GM18511 (cell line): ENCODE data around the gene PAPPA.

Experiments used
- ATAC-seq: cut with Tn5 transposase; IDR thresholded peaks from one replicate; pipeline ENCODE4 v1.9.1; 2021; ENCODE audit warnings: mild to moderate bottlenecking, moderate library complexity; ENCODE audit not compliant: unreplicated experiment

The PAPPA gene

DNA sequence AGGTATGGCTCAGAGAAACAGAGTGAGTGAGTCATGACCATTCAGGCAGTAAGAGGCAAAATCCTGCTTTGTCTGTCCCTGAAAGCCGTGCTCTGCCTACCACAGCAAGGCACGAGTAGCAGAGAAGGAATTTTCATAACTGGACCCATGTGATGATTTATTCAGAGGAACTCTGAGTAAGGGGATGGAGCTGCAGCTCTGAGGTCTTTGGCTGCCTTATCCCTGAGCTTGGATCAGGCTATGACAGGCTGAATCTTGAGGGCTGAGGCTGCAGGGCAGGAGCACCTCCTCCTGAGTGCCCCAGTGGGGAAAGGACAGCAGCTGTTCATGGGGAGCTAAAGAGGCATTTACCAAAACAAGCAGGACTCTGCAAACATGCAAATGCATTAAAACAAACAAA lies 183.4 kb downstream of the PAPPA start:
- ATAC-seq: no peak

DNA sequence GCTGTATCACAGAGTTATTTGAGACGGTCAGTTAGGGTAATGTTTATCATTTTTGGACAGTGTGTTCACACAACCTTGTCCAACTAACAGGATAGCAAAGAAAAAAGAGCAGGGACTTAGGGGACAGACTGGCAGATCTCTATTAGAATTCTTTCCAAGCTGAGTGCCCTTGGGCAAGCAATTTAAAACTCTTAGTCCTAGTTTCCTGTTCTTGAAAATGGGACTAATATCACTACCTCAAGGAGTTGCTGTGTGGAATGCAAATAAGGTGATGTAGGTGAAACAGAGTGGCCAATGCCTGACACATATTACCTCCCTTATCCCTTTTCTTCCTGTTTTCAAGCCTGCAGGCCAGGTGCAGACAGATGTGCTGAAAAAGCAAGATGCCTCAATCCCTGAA lies 186.7 kb downstream of the PAPPA start:
- ATAC-seq: no peak

DNA sequence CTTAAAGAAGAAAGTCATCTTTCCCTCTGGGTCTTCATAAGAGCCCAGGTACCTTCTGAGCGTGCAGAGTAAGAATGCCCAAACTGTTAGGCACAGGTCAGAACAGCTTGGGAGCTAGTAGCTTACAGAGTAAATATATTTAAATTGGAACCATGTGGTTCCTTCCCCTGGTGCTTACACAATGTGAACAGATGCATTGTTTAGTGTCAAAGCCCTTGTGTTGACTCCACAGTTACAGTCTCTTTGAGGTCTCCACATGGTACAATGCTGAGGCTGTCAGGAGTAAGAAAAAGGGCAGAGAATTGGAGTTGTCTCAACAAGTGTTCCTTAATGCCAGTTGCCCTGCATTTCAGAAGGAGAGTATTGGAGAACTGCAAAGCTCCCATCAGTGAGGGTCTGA lies 188.5 kb downstream of the PAPPA start:
- no peak for ATAC-seq

DNA sequence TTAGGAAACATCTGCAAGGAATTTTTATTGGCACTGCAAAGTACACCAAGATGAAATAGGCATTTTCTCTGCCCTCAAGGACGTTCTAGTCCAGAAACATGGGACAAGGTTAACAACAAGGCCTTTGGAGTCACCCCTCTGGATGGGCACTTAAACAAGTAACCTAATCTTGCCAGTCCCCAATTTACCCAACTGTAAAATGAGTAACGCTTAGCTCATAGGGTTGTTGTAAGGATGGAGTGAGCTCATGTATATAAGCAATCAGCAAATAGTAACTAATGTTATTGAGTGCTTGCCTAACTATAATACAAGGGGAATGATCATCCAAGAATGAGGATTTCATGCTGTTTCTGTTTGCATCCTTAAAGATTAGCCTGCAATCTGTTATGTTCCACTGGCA lies 189.3 kb downstream of the PAPPA start:
- no peak for ATAC-seq

DNA sequence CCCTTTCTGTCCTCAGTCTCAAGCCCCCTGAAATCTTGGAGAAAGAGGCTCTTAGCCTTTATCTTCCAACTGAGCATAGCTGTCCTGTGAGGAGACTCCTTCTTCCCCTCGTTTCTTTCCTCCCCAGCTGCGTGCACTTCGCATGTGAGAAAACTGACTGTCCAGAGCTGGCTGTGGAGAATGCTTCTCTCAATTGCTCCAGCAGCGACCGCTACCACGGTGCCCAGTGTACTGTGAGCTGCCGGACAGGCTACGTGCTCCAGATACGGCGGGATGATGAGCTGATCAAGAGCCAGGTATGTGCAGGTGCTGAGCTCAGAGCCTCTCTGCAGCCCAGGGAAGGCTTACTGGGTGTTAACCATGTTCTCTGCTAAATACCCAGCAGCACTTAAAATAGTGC lies 190.8 kb downstream of the PAPPA start:
- ATAC-seq: no peak

DNA sequence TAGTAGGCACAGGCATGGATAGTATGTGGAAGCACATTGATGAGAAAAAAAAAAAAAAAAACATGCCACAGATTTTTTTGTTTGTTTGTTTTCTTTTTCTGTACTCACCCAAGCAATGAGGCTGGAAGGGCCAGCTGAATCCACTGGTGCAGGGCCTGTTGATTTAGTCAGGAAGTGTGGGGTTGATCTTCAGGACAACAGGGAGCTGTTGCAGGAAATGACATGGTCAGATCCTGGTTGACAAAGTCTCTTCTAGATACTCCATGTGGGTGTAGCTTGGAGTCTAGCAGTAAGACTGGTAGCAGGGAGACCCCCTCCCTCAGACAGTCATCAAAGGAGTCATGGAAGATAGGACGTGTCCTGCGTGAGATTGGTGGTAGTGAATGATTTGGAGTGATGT lies 191.8 kb downstream of the PAPPA start:
- ATAC-seq: no peak

DNA sequence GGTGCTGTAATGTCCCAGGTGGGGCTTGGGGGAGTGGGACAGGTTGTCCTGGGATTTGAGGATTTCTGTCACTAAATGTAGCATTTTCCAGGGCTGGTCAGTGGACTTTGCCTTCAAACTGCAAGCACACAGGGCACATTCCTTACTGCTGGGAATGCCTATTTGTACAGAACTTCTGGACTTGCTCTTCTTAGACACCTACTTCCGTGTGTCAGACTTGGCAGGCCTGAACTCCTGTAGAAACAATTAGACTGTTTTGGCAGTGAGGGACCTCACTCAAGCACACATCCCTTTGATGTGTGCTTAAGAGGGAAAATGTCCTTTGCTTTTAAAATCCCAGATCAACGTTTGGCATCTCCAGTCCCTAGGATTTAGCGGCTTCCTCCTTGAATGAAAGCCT lies 192.2 kb downstream of the PAPPA start:
- no peak for ATAC-seq

DNA sequence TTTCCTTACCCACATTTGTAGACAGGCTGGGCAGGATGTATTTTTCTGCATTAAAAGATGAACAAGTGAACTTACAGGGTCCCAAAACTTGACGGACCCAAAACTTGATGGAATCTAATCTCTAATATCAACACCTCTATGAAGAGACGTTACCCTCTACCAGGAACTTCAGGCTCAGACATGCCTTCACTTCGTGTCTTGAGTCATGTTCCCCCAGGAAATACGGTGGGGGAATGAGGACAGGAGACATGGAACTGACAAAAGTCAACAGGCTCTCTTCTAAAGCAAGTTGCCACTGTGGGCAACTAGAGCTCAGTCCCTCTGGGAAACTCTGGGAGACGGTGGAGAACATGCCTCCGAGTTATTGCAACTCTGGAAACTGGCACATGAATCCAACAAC lies 196.1 kb downstream of the PAPPA start:
- ATAC-seq: no peak

DNA sequence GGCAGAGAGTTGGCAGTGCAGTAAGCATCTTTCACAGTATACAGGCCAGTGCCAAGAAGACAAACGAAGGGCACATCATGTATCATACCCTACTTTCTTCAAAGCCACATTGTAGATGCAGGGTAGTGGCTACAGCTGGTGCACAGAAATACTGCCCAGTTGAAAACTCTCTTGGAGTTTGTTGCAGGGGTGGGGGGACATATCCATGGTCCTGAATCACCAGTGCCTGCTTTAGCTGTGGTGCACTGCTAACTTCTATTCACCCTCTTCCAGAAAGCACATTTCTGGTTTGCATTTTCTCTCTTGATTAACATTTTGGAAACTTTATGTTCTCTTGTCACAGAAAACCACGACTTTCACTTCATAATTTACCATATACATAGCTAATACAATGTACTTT lies 196.6 kb downstream of the PAPPA start:
- no peak for ATAC-seq

DNA sequence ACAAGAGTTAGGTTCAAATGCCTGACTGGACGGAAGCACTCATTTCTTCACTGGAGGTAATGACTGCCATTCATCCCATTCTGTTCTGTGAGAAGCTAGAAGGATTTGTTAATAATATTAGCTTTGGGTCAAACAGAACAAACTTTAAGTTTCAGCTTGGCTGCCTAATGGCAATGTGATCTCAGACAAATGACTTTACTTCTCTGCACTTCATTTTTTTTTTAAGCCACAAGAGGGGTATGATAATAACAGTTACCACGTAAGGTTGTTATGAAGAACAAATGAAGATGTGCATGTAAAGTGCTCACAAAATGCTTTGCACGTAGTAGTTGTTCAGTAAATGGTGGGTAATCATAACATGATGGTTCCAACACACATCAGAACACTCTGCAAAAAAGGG lies 199.4 kb downstream of the PAPPA start:
- ATAC-seq: no peak

DNA sequence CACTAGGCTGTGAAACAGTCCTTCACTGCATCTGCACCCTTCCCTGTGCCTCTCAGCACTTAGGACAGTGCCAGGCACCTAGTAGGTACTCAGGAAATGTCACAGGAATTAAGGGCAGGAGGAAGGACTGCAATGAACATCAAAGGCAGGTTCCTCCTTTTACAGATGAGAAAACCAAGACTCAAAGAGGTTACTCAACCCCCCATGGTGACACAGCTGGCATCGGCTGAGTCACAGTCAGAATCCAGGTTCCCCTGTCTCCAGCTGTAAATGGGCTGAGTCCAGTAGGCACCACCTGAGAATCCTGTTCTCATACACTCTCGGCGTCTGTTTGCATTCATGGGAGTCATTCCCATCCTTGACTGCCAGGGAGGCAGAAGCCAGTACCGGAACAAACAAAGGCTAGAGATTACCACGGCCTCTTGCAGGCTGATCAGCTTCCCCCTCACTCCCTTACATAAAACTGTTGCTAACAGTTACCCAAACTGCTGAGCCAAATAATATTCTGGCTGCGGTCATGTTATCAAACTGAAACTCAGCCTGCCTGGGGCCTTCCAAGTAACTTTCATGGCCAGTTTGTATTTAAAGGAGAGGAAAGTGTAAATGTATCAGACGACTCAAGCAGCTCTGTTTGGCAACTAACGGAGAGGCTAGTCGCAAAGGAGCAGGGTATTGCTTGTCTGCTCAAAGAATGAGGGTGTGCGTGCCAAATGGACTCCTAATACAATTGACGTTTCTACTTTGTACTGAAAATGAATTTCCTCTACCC lies 201.7 kb downstream of the PAPPA start:
- ATAC-seq: no peak

DNA sequence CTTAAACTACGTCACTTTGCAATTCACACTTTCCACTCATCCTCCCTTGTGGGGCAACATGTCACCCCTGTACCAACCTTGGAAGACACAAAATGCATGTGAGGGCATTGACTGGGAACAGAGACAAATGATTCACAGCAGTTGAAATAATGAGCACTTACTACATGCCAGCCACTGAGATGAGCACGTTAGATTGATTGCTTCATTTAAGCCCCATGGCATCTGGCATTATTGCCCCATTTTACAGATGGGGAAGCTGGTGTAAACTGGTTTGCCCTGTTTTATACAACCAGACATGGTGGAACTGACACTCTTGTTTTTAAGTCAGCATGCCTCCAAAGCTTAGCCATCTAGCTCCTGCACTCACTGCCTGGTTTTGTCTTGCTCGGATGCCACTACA lies 204.7 kb downstream of the PAPPA start:
- no peak for ATAC-seq

DNA sequence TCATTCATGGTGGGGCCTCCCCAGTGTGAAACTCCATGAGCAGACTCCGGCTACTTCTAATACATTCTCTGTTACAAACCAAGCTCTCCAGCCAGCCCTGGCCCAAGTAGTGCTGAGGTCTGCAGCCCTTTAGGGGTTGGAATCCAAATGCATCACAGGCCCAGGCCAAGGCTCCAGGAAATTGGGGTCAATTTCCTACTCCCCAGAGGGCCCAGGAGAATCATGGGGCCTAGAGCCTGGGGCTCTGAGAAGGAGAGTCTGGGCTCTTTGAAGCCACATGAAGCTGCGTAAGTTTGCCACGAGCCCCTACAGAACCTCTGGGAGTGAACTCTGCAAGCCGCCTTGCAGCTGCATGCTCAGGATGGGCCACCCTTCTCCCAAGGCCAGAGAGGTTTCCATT lies 206.4 kb downstream of the PAPPA start:
- no peak for ATAC-seq

DNA sequence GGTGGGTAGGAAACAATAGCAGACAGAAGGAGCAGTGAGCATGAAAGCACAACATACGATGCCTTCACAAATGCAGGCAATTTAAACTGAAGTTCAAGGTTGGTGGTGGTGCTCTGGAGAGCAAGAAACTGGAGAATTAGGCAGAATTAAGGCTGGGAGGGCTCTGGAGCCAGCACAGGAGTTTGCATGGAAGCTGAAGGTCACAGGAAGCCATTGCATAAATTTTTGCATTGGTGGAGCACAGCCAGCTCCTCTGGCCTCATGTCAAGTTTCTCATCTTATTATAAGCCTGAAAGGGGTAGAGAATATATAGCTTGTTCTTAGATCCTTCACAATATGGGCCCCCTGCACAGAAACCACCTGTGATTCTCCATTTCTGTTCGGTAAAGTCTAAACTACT lies 207.4 kb downstream of the PAPPA start:
- no peak for ATAC-seq

DNA sequence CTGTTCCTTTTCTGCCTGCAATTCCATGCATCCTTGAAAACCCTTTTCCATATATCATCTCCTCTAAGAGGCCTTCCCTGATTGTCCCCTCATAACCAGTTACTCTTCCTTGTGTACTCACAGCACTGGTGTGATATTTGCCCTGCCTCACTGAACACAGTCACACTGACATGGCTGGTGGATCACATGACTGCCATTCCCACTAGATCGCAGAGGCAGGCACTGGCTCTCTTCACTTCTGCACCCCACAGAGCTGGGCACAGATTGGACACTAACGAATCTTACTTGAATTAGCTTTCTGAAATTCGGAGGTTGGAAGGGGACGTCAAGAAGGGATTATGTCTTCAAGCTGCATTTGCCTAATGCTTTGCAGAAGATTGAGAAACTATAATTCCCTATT lies 208.0 kb downstream of the PAPPA start:
- ATAC-seq: no peak

DNA sequence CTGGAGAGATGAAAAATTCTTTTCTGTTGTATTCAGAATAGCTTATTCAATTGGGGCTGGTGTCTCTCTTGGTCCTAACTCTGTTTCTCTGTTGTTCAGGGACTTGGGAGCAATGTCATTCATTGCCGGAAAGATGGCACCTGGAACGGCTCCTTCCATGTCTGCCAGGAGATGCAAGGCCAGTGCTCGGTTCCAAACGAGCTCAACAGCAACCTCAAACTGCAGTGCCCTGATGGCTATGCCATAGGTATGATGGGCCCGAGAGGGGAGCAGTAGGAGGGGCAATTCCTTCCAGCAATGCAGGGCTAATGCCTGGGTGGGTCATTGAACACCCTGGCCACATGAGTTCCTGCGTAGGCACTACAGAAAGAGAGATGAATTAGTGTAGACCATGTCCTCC lies 208.9 kb downstream of the PAPPA start:
- ATAC-seq: no peak

DNA sequence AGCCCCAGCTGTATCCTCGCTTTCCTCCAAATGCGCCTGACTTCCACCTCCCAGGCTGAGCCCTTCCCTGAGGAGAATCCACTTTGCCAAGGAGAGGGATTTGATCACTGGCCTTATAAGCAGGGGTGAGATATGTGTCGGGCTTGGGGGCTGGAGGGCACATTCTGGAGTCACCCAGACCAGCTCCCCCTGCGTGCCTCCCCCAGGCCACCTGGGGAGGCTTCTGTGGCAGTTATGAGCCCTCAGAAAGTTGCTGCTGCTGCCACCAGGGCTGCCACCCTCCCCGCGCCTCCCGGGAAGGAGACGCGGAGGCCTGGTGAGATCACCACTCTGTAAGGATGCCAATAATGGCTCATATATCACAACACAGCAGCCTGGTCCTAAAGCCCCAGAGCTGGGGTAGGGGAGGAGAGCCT lies 211.5 kb downstream of the PAPPA start:
- ATAC-seq: no peak

DNA sequence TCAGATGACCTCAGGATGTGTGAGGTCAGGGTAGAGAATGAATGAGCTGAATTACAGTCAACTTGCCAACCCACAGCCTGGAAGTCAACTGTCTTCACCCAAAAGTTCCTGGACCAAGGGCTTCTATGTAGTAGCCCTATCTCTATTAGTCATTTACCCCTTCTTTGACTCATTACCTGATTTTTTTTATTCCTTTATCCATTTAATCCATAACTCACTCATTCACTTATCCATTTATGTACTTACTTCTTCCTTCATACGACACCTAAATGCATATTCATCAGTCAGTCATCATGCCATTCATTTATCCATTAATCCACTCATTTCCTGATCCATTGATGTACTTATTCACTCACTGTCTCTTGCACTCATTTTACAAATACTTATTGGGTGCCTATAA lies 212.7 kb downstream of the PAPPA start:
- ATAC-seq: no peak

DNA sequence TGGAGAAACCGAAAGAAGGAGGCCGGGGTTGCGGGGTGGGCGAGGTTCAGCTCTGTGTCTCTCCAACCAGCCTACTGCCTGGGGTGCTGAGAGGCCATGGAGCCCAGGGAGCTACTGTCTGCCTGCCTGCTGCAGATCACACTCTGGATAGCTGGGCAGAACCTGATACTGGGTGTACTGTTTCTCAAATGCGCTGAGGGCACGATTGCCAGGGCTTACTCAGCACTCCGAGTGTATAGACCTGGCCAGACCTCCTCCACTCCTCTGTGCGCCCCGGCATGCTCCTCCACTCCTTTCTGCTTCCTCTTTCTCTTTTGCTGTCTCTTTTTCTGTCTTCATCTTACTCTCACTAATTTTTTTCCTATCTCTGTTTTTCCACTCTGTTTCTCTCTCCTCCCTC lies 215.1 kb downstream of the PAPPA start:
- ATAC-seq: no peak

DNA sequence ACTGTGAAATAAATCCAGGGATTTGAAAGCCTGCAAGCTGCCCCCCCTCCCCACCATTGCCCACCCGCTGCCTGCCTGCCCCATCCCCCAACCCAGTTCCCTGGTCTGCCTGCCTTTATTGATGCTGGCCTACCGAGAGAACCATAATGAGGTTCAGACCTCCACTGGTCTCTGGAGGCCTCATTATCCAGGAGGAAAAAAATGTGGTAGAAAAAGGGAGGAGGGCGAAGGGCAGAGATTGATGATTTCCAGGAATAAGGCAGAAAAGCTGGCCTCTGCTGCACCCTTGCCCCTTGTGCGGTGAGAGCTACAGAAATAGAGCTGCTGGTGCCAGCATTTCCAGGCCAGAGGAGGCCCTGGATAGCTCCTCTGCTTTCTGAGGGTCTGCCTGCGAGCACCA lies 216.1 kb downstream of the PAPPA start:
- ATAC-seq: no peak

DNA sequence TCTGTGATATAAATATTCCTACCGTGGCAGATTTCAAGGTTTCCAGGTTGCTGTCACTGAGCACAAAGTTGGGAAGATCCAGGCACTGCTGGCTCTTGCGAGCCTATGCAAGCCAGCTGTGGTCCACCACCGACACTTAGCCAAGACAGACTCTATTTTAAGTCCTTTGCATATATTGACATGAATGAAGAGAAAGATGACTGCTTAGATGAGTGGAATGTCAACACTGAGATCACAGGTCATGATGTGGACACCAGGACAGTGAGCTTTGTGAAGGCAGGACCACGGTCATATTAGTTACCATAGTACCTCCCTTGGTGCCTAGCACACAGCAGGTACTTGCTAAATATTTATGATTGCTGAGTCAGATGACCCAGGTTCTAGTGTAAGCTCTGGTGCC lies 217.0 kb downstream of the PAPPA start:
- ATAC-seq: no peak

DNA sequence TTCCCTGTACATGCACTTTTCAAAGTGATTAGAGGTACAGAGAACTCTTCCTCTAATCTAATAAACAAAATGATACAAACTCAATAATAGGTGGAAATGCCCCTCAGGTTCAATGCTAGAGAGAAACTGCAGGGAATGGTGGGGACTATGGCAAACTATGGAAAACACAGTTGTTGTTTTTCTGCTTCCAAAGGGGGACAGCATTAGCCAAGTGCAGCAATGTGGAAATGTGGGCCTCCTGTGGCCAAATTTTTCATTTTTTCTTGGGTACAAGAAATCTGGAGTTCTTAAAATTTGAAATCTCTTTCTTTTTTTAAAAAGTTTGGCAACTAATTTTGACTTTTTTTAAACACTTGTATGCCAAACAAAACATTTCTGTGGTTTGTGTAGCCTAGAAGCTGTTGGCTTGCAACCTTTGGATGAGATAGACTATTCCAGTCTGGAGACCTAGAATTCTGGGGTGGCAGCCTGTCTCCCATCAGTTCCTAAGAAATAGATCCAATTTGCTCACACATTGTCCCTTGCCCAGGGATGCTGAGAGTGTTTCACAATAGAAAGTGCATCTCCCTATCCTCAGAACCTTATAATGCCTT lies 218.6 kb downstream of the PAPPA start:
- no peak for ATAC-seq

DNA sequence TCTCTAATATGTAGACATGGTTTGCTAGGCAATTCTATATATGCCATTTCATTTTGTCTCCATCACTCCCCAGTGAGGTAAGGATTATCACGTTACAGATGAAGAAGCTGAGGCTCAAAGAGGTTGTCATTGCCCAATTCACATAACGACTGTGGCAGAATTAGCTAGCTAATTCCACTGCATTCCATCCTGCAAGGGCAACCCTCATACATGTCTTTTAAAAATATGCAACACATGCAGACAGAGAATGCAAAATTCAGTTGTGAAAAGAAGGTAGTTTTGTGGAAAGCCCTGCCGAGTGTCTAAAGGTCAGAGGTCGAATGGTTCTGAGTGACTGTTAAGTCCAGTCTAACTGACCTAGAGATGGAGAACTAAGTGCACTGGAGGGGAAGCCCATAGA lies 219.2 kb downstream of the PAPPA start:
- ATAC-seq: no peak
